ENCODE results near the gene LRRC8D. TPM values are rescaled to one million over a fixed set of nuclear protein-coding genes. Genes with fewer than 3 reads are reported as not detected.

Gene LRRC8D
- total and polyA plus RNA-seq, 9 donors: 5.0 to 14.1 (median 8.8) TPM

DNA sequence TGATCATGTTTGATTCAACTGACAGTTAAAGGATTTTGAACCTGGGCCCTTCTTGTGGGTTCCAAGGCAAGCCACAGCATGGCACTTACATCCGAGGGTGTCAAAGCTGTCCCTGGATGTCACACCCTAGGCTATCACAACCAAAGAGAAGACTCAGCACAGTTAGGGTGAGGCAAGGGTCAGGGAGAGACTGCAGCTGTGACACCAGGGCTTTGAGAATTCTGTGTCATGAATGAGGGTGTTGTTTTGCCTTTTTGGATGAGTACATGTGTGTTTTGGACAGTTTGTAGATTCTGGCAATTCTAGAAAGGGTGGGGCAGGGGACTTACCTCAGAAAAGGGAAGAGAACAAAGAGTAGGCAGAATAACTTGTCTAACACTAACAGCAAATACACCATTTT lies 136.3 kb downstream of the LRRC8D start:
- WGBS, 3 donors: 38 to 74% (median 58%) methylated on average over 1 of the region's 1 CpG
- intact Hi-C loops (cut with DNase I): no loop called here
- no peak overlapping the region for H3K4me3 ChIP-seq
- no peak overlapping the region for H3K27ac ChIP-seq
- H3K4me1 ChIP-seq (ENCODE audit: insufficient read depth): no peaks in the 10 kb centered on the region
- H3K36me3 ChIP-seq: no peaks in the 10 kb centered on the region
- no peak for DNase-seq
- no peaks in the 10 kb centered on the region for H3K27me3 ChIP-seq
- H3K9me3 ChIP-seq: no peaks in the 10 kb centered on the region
- TF ChIP-seq POLR2A (IDR thresholded peaks at IDR 0.05): no peak
- TF ChIP-seq EP300 (IDR thresholded peaks at IDR 0.05): no peak
- TF ChIP-seq, protein P1, sequence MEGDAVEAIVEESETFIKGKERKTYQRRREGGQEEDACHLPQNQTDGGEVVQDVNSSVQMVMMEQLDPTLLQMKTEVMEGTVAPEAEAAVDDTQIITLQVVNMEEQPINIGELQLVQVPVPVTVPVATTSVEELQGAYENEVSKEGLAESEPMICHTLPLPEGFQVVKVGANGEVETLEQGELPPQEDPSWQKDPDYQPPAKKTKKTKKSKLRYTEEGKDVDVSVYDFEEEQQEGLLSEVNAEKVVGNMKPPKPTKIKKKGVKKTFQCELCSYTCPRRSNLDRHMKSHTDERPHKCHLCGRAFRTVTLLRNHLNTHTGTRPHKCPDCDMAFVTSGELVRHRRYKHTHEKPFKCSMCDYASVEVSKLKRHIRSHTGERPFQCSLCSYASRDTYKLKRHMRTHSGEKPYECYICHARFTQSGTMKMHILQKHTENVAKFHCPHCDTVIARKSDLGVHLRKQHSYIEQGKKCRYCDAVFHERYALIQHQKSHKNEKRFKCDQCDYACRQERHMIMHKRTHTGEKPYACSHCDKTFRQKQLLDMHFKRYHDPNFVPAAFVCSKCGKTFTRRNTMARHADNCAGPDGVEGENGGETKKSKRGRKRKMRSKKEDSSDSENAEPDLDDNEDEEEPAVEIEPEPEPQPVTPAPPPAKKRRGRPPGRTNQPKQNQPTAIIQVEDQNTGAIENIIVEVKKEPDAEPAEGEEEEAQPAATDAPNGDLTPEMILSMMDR (IDR thresholded peaks at IDR 0.05): no peak

DNA sequence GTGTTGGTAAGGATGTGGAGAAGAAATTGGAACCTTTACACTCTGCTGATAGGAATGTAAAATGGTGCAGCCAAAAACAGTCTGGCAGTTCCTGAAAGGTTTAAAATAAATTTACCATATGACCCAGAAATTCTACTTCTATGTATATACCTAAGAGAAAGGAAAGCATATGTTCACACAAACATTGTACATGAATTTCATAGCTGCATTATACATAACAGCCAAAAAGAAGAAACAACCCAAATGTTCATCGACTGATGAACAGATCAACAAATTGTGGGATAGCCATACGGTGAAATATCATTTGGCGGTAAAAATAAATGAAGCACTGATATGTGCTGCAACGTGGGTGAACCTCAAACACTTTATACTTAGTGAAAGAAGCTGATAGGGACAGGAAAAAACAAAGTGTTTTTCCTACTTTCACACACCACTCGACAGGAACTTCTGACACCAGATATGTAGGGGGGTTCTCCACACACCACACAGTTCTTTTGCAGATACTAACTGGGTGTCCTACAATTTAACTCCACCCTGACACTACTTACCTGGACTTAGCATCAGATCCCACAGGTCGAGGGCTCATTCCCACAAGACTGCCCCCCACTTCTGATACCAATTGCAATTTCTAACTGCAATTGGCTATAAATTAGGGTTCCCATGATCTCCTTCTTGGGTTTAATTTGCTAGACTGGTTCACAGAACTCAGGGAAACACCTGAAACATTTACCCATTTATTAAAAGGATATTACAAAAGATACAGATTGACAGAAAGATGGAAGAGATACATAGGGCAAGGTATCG lies 138.2 kb downstream of the LRRC8D start:
- no peak overlapping the region for H3K27ac ChIP-seq
- no peak for DNase-seq
- TF ChIP-seq EP300 (IDR thresholded peaks at IDR 0.05): no peak
- TF ChIP-seq, protein P1 (IDR thresholded peaks at IDR 0.05): no peak
- no peak for TF ChIP-seq POLR2A (IDR thresholded peaks at IDR 0.05)
- intact Hi-C loops (cut with DNase I): no loop called here
- 77 to 90% (median 86%) methylated on average over 7 of the region's 7 CpGs for WGBS, 3 donors
- H3K36me3 ChIP-seq: no peaks in the 10 kb centered on the region
- H3K9me3 ChIP-seq: no peaks in the 10 kb centered on the region
- no peak overlapping the region for H3K4me3 ChIP-seq
- no peaks in the 10 kb centered on the region for H3K4me1 ChIP-seq (ENCODE audit: insufficient read depth)
- no peaks in the 10 kb centered on the region for H3K27me3 ChIP-seq

DNA sequence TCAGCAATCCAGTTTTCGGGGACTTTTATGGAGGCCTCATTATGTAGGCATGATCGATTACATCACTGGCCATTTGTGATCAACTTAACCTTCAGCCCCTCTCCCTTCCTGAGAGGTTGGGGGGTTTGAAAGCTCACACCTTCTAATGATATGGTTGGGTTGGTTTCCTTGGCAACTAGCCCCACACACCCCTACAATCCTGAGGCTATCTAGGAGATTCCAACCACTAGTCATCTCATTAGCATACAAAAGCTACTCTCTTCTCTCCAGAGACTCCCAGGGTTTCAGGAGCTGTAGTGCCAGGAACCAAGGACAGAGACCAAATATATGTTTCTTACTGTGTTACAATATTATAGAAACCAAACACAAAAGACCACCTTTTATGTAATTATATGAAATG lies 138.9 kb downstream of the LRRC8D start:
- TF ChIP-seq EP300 (IDR thresholded peaks at IDR 0.05) (no peak), POLR2A (IDR thresholded peaks at IDR 0.05) (no peak)
- TF ChIP-seq, protein P1 (IDR thresholded peaks at IDR 0.05): no peak
- H3K4me1 ChIP-seq (ENCODE audit: insufficient read depth): no peaks in the 10 kb centered on the region
- H3K9me3 ChIP-seq: no peaks in the 10 kb centered on the region
- no peak for DNase-seq
- no peak overlapping the region for H3K27ac ChIP-seq
- WGBS, 3 donors: 94 to 98% (median 96%) methylated on average over 2 of the region's 2 CpGs
- H3K36me3 ChIP-seq: no peaks in the 10 kb centered on the region
- H3K4me3 ChIP-seq: no peak overlapping the region
- no peaks in the 10 kb centered on the region for H3K27me3 ChIP-seq
- intact Hi-C loops (cut with DNase I): no loop called here

DNA sequence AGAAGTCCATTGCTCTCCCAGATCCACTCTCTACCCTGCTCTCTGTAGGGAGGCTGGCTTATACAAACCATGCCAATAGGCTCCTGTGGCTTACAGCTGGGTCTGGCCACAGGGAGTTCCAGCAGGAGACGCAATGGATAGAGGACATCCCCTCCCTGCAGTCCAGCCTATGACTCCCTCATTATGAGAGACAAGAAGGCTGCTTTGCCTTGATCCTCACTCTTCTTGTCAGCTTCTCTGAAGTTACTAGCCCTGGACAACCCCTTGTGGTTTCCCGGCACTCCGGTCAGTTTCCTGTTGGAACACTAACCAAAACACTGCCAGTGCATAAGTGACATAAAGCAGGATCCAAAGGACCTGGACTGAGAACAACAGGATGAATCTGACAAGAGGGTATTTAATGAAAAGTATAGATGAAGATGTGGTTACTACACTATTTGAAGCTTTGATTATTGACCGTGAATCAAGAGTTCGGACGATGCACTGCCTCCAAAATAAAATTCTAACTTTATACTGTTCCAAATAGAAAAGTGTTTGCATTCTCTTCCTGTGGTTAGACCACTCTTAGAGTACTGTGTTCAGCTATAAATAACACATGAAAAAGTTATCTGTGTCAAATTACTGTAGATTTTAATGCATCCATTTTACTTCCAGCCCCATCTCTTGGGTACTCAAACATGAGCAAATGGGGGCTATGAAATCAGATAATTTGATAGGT lies 141.4 kb downstream of the LRRC8D start:
- TF ChIP-seq EP300 (IDR thresholded peaks at IDR 0.05) (no peak), POLR2A (IDR thresholded peaks at IDR 0.05) (no peak)
- TF ChIP-seq, protein P1 (IDR thresholded peaks at IDR 0.05): no peak
- no peaks in the 10 kb centered on the region for H3K9me3 ChIP-seq
- H3K4me1 ChIP-seq (ENCODE audit: insufficient read depth): no peaks in the 10 kb centered on the region
- intact Hi-C loops (cut with DNase I): no loop called here
- WGBS, 3 donors: 55 to 69% (median 61%) methylated on average over 6 of the region's 6 CpGs
- no peak for DNase-seq
- H3K27me3 ChIP-seq: no peaks in the 10 kb centered on the region
- H3K27ac ChIP-seq: no peak overlapping the region
- no peak overlapping the region for H3K4me3 ChIP-seq
- no peaks in the 10 kb centered on the region for H3K36me3 ChIP-seq

Measured in ovary (tissue), 9 donors.